GM18505 (cell line): Measurements from ENCODE around the gene TTC34.

ENCODE experiments used
- ATAC-seq: cut with Tn5 transposase; IDR thresholded peaks from one replicate; pipeline ENCODE4 v1.9.1; 2021; ENCODE audit not compliant: unreplicated experiment
- POLR2A ChIP-seq: IDR thresholded peaks from 4 replicates; pipeline ENCODE4 v1.6.1; 2011; ENCODE audit warnings: borderline replicate concordance; ENCODE audit not compliant: insufficient read depth, insufficient read length; ENCODE audit errors: extremely low read depth

The TTC34 gene

DNA sequence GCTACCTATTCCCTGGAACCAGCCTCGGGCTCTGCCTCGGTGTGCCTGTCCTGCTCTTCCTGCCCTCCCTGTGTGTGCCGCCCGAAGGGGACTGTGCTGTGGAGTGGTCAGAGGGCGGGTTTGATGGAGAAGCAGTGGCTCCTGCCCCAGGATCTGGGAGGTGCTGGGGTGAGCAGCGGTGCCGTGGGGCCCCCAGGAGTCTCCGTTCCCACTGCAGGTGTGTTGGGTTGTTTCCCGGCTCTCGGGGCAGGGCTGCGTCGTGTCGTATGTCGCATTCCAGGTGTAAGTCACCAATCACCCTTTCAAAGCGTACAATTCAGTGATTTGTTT lies 32.6 kb upstream of the TTC34 start:
- TF ChIP-seq POLR2A, result no peak
- no peak for ATAC-seq

DNA sequence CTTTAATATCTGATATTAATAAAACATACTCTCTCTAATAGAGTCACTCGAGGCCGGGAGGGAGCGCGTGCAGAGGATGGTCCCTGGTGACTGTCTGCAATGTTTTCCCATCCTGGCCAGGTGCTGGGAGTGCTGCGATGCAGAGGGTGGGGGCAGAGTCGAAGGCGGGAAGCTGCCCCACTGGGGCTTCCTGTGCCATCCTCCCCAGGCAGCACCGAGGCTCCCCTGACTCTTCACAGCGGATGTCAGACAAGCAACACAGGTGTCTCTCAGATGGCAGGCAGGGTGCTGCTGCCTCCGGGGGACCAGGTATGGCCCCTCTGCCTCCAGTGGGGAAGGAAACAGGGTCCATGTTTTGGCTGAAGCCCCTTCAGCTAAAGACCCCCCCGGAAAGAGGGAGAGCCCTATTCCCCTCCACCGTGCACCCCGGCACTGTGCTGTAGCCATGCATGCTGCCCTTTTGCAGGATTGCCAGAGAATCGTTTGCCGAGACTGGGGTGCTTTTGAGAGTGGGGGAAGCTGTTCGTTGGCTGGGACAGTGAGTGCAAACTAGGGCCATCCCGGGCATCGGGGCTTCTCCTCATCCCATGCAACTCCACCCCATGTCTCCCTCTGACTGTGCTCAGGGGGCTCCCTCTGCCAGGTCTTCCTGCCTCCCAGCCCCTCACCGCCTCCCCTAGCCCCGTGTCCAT lies 32.1 kb upstream of the TTC34 start:
- no peak for ATAC-seq
- TF ChIP-seq POLR2A, result no peak

DNA sequence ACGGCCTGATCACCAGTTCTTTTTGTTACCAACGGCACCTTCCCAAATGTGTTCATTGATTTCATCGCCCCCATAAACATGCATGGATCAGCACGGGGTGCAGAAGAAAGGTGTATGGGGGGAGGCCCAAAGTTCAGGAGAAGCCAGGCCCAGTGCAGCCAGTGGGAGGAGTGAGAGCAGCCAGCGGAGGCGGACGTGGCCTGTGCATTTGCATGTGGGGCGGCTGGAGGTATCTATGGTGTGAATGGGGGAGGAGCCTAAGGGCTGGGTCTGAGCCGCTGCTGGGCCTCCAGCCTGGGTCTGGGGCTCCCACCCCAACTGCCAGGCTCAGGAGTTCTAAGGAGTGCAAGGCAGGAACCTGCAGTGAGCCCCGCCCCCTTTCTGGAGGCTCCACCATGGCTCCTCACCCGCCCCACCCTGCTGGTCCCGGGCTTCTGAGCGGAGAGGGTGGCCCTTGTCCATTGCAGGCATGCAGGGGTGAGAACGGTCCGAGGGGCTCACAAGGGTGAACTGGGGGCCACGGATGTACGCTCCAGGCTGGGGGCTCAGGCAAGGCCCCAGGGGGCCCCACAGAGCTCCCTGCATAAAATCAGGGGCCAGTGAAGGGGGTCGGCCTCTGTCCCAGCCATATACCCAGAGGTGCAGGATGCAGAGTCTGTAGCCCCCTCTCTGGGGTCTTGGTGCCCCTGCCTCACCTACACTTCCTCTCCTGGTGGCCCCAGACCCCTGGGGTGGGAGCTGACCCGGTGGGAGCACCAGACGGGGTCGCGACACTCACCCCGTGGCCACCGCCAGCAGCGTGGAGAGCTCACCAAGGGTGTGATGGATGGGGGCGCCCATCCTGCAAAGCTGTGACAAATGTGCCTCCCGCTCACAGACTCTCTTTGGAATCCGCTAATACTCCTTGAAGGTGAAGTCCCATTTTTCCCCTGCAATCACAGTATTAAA lies 31.3 kb upstream of the TTC34 start:
- ATAC-seq, result no peak

DNA sequence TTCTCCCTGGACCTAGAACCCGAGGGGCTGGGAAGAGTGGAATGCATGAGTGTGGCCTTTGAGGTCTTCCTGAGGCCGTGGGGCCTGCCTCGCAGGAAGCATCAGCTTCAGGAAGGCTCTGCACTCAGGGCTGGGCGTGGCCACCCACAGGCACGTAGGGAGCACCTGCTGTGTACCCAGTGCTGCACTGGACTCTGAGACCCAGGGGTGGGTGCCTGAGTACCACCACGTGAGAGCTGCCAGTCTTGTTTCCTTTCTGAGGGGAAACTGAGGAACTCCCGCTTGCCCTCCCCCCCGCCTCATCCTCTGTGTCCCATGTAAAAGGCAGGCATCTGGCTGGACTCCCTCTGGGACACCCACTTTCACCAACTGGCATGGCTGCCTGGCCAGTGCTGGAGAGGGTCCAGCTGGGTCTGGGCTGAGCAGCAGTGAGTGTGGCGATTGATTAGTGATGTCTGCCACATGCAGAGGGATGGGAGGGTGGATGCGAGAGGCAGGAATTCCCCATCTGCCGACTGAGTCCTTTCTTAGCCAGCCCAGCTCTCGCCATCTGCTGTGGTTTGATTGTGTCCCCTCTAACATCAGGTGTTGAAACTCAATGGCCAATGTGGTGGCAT lies 30.2 kb upstream of the TTC34 start:
- ATAC-seq, result no peak

More for the DNA sequence above, 31.3 kb upstream of the TTC34 start:
- no peak for TF ChIP-seq POLR2A

DNA sequence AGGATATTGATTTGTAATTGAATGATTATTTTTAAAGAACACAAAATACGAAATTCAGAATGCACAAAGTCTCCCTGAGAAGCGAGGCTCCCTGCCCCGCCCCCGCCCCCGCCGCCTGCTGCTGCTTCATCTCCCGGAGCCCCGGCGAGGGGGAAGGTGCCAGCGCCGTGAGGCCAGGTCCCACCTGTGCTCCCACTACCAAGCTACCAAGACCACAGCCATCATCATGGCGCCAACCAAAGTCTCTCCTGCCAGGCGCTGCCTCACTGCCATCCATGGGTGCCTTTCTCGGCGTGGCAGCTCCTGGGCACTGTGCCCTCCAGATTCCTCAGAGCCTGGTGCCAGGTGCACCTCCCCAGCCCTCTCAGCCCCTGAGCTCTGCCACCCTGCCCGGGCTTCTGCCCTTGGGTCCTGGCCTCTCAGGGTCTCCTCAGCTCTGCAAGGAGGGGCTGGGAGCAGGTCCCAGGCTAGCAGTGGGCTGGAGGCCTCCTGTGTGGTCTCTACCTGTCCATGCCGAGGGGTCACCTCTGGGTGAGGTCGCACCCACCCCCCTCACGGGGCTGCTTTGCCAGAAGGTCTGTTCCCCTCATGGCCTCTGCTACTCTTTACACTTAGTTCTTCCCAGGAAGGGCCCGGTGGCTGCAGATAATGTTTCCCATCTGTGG lies 29.4 kb upstream of the TTC34 start:
- no peak for ATAC-seq
- no peak for TF ChIP-seq POLR2A

More for the DNA sequence above, 30.2 kb upstream of the TTC34 start:
- TF ChIP-seq POLR2A, result no peak

DNA sequence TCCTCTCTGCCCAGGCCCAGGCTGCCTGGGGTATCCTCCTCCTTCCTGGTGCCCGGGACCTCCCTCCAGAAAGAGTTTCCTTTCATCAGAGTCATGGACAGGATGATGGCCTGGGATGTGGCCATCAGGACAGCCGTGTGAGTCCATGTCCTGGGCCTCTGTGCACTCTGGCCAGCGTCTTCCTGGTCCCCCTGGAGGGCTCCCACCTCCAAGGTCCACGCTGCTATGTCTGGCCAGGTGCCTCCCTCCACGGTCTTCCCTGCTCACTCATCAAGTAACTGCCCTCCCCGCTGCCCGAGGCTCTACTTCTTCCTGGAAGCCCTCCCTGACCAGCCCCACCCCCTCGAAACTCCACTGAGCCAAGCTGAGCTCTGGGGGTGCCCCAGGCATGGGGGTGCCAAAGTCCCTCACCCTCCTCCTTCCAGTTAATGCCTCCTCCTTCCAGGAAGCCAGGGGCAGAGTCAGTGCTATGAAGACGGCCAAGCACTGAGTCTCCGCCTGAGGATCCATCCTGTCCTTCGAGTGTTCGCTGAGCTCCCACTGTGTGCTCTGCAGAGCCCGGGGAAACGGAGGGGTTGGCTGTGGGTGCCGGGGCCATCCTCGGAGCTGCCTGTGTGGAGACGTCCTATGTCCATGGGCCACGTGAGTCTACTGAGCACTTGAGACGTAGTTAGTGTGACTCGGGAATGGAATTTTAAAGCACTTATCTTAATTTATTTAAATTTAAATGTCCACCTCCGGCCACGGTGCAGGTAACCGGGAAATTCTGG lies 28.5 kb upstream of the TTC34 start:
- no peak for ATAC-seq
- no peak for TF ChIP-seq POLR2A

DNA sequence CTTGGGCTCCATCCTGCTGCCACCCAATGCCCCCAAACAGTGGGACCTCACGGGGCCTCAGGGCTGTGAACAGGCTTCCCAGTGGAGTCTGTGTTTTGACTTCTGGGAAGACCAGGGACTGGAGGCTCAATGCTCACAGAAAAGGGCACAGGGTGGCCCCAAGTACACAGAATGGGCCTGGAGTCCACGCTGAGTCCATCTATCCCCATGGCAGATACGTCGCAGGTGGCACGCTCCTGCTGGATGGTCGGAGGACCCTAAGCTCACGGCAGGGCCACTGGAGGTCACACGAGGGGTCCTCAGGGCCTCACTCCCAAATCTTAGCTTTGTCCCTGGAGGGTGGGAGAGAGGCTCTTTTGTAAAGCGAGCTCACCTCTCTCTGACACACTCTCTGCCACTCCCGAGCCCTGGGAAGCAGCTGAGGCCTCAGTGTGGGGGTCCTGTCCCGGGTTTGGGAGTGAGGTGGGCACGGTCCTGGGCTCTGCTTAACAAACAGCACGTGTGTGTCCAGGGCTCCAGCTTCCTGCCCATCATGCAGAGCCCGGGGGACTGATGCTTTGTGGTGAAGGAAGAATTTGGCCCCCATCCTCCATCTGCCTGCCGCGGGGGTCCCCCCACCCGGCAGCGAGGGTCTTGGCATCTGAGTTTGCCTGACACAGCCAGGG lies 27.2 kb upstream of the TTC34 start:
- TF ChIP-seq POLR2A, result no peak
- no peak for ATAC-seq

DNA sequence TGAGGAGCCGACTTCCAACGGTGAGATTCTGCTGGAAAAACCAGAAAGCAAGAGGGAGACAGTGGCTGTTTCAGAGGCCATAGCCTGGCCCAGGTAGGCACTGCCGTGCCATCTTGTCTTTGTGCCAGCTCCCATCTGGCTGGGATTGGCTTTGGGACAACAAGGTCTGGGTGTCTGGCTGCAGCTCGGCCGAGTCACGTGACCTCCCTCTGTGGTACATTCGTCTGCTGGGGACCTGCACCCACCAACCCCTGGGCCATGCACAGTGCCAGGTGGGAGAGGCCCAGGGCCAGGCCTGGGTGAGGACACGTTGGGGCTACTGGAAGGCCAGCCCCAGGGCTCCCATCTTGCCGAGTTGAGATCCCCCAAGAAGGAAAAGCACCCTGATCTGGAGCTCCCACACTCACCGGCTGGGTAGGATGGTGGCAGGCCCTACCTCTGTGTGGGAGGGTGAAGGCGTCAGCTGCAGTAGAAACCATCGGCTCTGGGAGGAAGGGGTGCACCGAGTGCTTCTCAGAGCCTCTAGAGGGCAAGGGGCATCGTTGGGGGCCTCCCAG lies 25.3 kb upstream of the TTC34 start:
- ATAC-seq, result no peak
- no peak for TF ChIP-seq POLR2A

DNA sequence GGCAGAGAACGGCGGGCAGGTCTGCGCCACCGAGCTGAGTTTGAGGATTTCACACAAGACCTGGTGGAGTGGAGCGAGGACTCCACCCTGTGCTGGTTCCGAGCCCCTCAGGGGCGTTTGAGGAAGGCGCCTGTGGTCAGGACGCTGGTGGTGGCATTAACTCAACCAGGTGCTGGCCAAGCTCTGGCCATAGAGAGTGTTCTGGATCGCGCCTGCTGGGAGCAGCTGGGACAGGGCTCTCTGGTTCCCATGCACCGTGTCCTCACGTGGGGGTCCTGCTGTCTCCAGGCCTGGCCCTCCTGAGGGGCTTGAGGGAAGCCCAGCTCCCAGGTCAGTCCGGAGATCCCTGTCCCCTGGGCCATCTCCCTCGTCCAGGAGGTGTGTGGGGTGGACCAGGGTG lies 24.8 kb upstream of the TTC34 start:
- no peak for TF ChIP-seq POLR2A
- ATAC-seq, result no peak

DNA sequence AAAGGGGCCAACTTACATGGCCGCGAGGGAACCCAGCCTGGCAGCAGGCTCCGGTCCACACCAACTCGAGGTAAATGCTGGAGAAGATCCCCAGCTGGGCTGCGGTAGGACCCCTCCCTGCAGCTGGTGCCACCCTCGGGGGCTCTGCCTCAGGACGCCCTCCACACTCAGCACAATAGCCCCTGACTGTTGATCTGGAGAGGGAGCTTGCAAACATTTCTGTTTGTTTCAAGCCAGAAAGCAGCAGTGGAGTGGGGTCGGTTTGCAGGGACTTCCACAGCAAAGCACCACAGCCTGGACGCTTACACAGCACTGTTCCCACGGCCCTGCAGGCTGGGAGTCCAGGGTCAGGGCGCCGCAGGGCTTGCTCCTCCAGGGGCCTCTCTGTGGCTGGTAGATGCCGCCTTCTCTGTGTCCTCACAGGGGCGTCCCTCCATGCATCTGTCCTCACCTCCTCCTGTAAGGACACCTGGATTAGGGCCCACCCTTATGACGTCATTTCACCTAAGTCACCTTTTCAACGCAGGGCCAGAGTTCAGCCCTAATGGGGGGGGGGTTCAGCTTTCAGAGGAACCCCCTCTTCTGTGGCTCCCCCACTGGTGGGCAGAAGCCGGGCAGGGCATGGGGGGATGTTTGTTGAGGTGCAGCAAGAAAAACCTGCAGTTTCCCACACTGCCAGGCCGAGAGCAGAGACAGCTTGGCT lies 24.1 kb upstream of the TTC34 start:
- no peak for ATAC-seq
- no peak for TF ChIP-seq POLR2A

DNA sequence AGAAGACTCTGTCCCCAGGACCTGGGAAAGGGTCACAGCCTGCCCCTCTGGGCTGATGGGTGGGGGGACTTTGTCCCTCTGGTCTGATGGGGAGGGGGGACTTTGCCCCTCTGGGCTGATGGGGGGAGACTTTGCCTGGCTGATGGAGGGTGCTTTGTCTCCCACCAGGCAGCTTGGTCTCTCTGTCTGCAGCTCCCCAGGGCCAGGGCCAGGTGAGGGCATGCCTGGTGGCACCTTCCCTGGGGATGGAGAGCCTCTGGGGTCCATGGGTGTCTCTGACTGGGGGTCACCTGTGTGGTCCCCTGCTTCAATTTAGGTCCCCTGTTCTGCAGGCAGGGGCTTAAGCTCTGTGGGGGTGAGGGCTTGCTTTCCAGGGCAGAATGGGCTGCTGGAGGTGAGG lies 23.5 kb upstream of the TTC34 start:
- ATAC-seq, result no peak
- TF ChIP-seq POLR2A, result no peak

DNA sequence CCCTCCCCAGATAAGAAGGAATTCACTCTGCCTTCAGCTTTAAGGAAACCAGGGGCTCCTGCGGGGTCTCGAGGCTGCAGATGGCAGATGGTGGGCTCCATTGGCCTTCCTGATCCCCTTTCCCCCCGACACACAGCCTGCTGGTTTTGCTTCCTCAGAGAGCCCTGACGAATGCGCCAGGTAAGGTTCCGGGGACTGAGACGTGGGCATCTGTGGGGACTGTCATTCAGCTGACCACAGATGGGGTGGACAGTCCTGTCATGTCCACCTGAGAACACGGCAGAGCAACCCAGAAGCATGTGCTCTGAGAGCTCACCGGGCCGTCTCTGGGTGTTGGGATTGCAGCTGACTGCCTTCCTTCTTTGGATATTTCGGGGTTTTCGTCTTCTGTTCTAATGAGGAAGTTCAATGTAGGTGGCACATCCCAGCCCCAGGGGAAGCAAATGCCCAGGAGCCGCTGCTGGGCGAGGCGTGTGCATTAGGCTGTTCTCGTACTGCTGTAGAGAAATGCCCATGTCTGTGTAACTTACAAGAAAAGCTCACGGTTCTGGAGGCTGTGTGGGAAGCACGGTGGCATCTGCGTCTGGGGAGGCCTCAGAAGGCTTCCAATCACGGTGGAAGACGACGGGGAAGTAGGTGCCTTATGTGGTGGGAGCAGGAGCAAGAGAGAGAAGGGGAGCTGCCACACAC lies 22.6 kb upstream of the TTC34 start:
- no peak for TF ChIP-seq POLR2A
- ATAC-seq, result no peak
